GM21360 (cell line): ENCODE measurements around the gene ARL8A.
"Not testable (repeated sequence)": the region's sequence is repeated elsewhere in the genome, so short reads cannot be mapped to it uniquely, and the experiment has no call there.

Experiments
- ATAC-seq: cut with Tn5 transposase; IDR thresholded peaks from one replicate; pipeline ENCODE4 v1.9.1; 2021; ENCODE audit warnings: mild to moderate bottlenecking, moderate library complexity; ENCODE audit not compliant: unreplicated experiment

Gene ARL8A

DNA sequence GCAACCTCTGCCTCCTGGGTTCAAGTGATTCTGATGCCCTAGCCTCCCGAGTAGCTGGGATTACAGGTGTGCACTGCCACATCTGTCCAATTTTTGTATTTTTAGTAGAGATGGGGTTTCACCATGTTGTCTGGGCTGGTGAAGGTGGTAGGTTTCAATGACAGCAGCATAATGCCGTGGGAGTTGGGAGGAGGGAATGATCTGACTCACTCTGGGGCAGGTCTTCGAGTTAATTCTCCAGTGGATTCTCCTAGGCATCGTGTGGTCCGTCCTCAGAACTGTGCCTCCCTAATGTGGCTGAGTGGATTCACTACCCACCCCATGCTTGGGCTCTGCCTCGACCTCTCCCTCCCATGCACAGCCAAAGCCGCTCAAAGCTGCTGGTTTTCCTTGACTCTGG is 23.5 kb downstream of the ARL8A start:
- no peak for ATAC-seq

DNA sequence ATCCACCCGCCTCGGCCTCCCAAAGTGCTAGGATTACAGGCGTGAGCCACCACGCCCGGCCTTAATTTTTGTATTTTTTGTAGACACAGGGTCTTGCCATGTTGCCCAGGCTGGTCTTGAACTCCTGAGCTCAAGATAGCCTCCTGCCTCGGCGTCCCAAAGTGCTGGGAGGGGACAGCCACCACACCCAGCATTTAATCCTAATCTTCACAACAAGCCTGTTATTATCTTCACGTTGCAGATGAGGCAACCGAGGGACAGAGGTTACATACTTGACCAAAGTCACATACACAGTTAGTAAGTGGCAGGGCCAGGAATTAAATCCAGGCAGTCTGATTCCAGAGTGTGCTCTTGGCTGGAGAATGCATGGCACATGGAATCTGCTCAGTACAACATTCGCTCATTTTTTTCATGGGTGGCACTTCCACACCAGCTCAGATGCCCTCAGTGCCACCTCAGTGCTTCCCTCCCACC is 26.6 kb downstream of the ARL8A start:
- no peak for ATAC-seq

DNA sequence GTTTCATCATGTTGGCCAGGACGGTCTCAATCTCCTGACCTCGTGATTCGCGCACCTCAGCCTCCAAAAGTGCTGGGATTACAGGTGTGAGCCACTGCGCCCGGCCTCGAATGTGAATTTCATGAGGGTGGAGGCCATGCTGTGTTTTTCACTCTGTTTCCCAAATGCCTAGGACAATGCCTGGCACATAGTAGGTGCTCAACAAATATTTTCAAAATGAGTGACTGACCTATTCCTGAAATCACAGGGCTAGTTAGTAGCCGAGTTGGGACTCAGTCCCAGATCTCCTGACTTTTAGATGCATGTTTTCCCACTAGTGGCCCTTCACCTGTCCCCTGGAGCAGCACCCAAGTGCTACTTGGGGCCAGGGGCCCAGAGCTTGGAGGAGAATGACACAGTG is 28.2 kb downstream of the ARL8A start:
- ATAC-seq, result no peak

DNA sequence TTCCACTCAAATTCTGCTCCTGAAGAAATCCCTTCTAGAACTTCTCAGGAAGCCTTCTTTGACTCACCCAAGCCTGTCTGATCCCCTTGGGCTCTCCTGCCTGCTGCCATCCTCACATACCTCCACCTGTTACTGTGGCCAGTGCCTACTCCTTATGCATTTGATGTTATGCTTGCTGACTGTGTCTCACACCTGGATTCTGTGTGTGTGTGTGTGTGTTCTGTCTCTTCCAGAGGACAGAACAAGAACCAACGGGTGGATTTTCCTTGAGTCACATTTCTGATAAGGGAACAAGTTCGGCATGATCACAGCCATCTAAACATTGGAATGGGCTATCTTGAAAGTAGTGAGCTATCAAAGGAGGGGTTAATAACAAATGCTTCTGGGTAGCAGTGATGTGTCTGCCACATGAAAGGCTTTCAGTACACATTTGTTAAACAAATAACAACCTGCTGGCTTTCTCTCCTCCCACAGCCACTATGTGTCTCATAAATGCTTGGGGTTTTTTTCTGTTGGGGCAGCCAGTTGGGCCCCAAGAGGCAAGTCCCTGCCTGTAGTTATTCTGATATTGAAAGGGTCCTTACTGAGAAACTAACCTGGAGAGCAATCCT is 30.7 kb downstream of the ARL8A start:
- no peak for ATAC-seq

DNA sequence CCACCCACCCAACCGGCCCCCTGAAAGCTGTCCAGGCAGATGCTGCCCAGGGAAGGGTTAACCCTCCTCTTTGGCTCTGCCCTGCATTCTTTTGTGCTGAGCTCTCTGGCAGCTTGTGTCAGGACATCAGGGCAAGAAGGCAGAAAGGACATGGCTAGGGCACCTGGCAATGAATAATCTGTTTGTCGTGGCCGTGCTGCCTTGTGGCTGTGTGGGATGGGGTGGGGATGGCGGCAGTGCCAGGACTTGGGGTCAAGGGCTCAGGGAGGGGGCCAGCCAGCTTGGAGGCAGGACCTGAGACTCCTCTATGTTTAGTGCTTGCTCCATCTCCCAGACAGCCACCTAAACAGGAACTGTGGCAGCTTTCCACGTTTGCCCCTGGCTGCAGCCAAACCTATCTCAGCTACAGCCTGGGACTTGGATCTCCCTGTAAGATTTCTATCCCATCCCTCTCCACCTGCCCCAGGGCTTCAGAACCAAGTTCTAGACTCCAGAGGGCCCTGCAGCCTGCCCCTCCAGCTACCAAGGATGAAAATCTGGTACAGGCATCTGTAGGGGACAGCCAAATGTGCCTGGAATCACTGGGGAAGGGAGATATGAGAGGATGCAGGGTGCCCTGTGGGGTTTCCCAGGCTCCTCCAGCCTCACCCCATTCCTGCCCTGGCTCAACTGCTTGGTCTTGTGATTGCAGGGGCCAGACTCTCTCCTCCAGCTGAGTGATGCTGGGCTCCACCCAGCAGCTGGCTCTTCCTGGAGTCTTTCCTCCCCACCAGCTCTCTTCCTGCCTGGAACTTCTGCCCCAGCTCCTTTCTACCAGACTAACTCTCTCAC is 31.5 kb downstream of the ARL8A start:
- no peak for ATAC-seq

DNA sequence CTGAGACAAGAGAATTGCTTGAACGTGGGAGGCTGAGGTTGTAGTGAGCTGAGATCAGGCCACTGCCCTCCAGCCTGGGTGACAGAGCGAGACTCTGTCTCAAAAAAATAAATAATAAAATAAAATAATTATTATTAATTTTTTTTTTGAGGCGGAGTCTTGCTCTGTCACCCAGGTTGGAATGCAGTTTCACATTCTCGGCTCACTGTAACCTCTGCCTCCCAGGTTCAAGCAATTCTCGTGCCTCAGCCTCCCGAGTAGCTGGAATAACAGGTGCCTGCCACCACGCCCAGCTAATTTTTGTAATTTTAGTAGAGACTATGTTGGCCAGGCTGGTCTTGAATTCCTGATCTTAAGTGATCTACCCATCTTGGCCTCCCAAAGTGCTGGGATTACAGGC is 32.9 kb downstream of the ARL8A start:
- ATAC-seq, result not testable (repeated sequence)

DNA sequence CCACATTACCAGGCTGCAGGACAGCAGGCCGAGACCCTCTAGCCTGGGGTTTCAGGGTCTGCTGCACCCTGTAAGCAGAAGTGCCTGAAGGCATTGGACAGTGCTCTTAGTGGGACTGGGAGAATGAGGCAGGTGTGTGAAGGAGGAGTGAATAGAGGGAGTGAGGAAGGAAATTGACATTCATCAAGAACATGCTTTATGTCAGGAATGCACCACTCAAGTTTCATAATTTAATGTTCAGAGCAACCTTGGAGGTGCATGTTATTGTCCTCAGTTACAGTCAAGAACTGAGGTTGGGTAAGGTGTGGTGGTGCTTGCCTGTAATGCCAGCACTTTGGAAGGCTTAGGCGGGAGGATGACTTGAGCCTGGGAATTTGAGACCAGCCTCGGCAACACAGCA is 33.6 kb downstream of the ARL8A start:
- no peak for ATAC-seq

DNA sequence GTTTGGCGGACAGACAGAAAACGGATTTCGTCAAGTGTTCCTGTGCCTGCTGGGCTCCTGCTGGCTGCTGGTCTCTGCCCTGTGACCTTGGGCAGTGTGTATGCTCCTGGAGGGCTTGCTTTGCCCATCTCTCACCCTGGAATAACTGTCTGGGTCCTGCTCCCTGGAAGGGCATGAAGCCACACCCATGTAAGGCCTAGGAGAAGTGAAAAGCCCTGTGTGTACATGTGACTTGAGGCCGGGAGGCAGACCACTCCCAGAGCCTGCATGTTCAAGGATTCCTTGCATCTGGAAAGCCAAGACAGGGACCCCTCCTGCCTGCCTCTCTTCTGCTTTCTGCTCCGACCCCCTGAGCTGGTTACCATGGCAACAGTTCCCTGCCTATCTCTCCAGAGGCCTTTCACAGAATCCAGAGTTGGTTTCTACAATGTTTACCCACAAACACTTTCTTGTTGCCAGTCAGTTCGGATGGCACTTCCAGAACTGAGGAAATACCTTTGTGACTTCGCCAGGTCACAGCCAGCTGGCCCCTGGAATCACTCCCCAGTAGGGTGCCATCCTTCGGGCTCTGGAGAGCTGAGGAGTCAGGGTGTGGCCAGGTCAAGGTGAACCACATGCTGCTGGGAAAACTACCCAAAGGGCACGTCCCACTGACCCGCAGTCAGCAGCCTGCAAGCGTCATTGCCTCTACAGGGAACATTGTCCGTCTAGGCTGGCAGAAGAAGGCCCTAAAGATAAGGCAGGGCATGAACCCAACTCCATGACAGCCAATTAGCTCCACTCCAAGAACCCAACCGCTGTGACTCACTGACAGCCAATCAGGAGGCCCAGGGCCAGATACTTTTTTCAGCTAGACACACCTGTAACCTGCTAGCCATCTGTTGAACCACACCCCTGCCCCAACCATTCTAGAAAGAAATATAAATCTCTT is 36.5 kb downstream of the ARL8A start:
- no peak for ATAC-seq

DNA sequence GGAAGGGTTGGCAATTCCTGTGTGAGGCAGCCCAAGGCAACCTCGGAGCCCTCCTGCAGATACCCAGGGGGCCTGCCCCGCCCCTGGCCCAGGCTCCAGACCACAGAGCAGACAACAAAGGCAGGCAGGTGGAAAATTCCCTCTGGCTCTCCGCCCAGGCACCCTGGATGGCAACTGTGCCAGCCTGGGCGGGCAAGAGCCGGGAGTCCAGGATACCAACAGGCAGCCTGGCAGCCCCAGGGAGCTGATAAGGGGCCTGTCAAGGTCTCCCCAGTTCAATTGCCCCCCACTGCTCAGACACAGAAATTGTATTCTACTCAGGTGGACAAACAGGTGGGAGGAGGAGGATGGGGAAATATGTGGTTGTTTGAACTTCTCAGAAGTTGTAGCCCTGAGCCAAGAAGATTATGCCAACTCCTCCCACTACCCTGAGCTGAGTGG is 37.2 kb downstream of the ARL8A start:
- ATAC-seq, result no peak

DNA sequence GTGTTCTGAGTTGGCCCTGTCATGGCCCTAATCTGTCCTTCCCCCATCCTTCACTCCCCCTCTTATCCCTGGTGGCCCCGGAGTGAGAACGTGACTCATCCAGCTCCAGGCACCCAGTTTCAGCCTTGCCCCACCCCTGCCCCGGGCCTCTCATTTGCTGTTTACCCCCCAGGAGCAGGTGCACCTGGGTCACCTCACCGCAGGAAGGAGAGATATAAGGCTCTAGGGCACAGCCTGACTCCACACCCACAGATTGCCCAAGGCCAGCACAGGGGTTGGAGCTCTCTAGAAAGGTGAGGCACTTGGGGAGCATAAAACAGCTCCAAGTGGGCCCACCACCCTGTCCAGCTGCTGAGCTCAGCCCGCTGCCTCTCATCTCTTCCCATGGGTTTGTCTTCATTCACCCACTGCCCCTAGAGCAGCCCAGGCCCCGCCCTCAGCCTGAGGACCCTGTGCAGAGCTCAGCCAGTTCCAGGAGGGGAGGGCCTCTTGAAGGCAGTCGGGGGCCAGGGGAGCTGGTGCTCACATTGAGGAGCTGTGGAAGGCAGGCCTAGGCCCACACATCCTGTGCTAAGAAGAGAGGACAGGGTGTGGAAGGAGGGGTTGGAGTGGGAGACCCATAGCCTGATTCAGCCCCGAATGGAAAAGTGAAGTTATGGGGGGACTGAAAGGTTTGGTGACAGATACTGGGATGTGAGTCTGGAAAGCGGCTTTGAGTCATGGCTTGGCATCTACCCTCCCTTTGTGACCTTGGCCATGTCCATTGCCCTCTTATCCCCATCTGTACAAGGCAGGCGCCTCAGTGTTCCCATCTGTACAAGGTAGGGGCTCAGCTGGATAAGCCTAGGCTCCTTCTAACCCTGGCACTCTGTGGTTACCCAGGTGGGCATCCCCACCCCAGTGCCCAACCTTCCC is 37.9 kb downstream of the ARL8A start:
- no peak for ATAC-seq

DNA sequence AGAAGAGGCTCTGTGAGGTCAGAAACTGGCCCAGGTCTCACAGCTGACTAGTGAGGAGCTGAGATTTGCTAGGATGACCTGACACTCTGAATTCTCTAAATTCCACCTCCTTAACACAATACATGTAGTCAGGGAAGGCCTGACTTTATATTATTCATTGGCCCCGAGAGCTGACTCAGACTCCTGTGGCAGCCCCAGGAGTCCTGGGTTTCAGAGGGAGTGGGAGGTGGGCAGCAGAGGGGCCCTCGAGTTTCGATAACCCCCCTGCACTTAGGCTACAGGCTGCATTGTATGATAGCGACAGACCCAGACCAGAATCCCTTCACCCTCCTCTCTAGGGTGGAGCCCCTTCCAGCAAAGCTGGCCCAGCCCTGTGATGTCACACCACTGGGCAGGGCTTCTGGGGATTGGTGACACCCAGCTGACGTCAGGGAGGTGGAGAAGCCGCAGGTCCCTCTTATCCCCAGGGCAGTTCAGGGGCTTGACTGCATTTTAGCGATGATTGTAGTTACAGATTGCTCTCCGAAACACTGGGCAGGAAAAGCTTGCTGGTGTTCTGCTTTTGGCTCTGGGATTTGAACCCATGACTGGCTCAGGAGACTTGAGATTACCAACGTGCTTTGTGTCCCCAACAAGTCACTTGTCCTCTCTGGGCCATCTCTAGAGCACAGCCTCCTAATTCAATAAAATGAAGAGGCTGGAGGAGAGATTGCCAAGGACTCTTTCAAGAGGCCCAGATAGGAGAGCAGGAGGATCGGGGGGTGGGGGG is 38.8 kb downstream of the ARL8A start:
- no peak for ATAC-seq

DNA sequence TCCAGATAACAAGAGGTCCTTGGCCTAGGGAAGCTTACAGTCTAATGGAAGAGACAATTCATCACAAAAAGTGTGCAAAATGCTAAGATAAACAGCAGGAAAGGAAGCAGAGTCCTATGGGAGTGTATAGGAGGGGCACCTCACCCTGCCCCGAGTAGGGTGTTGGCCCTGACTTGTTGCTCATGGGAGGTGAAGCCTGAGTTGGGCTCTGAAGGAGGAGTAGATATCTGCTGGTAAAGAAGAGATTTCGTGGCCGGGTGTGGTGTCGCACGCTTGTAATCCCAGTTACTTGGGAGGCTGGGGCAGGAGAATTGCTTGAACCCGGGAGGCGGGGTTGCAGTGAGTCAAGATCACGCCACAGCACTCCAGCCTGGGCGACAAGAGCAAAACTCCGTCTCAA is 40.5 kb downstream of the ARL8A start:
- no peak for ATAC-seq

DNA sequence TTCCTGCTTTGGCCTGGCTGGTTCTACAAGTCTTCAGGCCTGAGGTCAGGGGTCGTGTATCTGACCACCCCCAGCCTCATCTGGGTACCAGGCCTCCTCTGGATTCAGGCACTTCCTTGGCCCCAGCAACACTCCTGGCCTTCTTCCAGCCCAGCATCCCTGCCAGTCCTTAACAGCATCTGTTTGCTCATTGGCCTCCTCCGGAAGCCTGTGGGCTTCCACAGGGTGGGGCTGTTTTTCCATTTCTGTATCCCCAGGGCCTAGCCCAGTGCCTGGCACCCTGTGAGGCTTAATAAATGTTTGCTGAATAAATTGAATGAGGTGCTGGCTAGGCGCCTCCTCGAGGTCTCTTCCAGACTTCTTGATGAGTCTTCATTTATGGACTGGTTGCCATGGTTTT is 43.4 kb downstream of the ARL8A start:
- no peak for ATAC-seq

DNA sequence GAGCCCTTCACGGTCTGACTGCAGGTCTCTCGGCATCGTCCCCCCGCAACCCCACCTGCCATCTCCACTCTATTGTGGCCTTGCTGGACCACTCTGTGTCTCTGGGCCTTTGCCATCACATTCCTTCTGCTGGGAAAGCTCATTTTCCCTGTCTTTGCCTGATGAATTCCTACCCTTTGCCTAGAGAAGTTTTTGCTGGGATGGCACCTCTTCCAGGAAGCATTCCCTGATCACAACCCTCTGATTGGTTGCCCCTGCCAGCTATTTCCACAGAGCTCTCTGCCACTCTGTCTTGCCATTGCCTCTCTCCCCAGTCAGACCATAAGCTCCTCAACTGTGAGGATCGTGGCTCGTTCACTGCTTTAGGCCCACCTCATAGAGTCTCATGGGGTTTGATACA is 50.7 kb downstream of the ARL8A start:
- ATAC-seq, result no peak

DNA sequence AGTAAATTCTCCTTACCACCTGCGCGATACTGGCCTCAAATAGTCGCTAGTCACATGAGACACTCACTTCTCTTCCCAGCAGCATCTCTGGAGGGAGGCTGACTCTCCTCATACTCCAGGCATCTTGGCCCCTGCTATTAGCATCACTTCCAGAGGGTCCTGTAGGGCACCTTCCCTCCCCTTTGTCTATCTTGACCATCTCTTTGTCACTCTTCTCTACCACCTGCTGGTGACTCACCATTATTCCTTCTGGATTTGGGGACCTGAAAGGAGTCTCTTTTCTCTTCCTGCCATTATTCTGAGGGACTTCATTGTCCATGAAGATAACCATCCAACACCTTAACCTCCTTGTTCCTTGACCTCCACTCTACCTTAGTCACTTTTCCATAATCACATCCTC is 53.5 kb downstream of the ARL8A start:
- ATAC-seq, result no peak

DNA sequence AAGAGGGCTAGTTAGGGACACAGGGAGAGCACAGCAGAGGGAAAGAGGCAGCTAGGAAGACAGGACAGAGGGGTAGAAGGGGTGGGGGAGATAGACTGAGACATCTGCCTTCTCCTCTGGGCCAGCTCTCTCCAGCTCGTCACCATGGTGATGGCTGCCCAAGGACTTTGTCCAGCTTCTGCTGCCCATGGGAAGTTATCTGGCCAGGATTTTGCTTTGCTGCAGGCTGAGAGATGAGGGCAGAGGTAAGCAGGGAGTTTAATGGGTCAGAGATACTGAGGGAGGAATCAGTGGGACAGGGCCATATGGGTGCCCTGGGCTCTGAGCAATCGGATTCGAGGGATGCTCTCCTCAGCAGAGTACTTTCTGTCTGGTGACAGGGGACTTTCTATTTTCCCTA is 56.3 kb downstream of the ARL8A start:
- ATAC-seq, result no peak

DNA sequence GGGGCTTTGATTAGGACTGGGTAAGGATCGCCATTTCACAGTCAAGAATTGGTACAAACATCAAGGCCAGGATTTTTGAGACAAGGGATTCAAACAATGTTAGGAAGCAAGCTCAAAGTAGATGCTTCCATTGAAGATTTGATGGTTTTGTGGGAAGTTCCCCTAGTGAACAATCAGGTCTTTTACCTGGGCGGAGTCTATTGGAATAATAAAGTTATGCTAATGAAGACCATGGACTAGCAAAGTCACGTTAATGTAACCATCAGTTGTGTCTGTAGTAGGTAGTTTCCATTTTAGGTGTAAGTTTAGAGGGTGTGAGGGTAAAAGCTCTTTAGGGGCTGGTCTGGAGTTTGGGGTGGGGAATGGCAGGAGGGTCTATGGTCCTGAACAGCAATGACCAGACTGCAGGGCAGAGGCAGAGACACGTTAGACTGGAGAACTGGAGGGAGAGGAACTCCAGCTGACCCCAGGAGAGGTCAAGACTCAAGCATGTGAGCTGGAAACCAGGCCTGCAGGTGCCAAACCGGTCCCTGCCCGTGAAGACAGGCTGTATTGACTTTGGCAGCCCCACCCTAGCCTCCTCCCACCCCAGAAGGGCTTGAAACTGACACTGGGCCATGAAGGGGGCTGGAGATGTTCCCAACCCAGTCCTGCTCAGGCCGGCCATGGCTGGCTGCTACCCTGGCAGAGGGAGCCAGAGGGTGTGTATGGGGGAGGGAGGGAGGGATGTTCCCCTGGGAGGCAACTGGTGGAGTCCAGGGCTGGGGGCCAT is 57.8 kb downstream of the ARL8A start:
- ATAC-seq, result no peak

DNA sequence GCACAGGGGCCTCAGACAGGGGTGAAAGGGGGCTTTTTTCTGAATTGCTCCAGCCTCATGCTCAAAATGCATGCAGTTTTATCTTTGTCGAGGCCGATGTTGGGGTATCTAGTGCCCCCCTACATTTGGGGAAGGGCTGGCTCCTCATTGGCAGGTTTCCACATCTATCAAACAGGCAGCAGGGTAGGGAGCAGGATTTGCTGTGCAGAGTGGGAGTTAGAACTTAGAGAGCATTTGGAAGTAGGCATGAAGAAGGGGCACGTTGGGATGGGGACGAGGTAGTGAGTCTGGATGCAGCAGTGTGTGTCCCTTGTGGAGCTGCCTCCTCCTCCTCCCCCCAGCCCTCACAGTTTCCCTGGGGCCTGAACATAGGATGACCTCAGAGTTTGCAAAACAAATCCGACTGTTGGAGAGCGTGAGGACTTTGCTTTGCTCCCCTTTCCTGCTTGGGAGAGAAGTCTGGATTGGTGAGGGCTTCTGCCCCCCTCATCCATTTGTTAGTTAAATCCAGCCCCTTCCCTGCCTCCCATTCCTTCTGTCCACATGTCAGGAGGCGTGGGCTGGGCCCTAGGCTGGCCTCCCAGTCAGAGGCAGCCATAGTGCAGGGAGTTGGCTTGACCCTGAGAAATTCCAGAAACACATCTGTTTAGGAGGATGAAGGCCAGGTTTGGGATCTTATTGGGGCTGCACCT is 58.7 kb downstream of the ARL8A start:
- no peak for ATAC-seq
